Measurements from ENCODE around the gene CNFN.

Gene CNFN

DNA sequence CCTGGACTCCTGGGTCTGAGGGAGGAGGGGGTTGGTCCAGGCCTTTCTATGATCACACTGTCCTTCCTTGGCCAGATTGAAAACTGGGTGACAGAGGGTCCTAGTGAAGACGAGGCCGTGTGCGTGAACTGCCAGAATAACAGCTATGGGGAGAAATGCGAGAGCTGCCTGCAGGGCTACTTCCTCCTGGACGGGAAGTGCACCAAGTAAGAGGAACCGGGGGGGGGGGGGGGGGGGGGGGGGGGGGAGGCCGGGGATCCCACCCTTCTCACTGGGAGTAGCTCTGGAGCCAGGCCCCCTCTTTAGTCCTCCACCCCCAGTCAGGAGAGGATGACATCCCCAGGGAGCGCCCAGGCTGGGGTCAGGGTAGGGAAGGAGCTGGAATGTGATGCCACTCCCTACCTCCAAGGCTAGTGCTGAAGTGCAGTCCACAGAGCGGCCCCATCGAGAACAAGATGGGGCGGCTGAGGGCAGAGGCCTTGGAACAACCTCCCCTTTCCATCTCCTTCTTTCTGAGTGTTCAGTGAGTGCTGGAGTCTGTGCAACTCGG lies 19.4 kb downstream of the CNFN start:
- DNase-seq, result no peak

DNA sequence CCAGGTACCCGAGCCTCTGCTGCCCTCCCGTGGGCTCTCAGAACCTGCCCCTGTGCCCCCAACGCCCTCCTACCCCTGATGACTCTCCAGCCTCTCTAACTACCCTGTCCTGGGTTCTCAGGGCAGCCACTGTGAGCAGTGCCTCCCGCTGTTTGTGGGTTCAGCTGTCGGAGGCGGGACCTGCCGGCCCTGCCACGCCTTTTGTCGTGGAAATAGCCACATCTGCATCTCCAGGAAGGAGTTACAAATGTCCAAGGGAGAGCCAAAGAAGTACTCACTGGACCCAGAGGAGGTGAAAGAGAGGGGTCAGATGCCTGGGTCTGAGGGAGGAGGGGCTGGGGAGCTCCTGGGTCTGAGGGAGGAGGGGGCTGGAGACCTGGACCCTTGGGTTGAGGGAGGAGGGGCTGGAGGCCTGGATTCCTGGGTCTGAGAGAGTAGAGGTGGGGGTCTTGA lies 20.0 kb downstream of the CNFN start:
- DNase-seq, result no peak

DNA sequence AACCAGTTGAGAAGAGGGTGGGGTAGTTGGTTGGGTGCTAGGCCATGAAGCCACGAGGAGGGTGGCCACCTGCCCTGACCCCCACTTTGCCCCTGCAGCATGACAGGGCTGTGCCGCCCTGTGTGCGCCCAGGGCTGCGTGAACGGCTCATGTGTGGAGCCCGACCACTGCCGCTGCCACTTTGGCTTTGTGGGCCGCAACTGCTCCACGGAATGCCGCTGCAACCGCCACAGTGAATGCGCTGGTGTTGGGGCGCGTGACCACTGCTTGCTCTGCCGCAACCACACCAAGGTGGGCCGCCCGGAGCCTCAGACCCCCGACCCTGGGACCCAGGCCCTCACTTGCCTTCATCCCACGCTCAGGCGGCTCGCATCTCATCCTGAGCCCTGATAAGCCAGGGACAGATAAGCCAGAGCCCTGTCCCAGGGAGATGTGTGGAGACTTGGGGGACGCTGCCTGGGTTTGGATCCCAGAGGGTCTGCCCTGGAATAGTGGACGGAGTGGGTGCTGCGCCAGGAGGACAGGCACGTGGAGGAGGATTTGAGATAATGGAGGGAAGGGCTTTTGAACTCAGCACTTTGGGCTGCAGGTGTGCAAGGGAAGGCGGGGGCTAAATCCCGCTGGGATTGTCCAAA lies 20.5 kb downstream of the CNFN start:
- no peak for DNase-seq

GRCh38 chr19:42368765-42369164 lies 21.3 kb downstream of the CNFN start:
- DNase-seq, result no peak

- no peak for DNase-seq
Observed at GRCh38 chr19:42368360-42368759, 21.7 kb downstream of the CNFN start.

- DNase-seq, result no peak
Observed at GRCh38 chr19:42367929-42368328, 22.2 kb downstream of the CNFN start.

DNA sequence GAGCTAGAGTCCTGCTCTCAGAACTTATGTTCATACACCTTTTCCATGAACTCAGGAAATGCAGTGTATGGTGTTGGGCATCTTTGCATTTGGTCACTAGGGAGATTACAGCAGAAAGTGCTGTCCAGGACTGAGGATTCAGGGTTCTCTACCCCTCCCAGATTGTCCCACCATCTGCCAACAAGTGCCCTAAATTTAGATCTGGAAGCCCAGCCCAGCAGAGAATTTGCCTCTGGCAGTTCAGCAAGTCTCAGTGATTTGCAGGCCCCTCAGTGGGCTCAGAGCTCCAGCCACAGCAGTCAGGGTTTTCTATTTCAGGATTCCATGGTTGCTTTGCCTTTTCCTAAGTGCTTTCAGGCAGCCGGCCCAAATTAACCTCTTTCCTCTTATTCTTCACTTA lies 23.4 kb downstream of the CNFN start:
- DNase-seq, result no peak

DNA sequence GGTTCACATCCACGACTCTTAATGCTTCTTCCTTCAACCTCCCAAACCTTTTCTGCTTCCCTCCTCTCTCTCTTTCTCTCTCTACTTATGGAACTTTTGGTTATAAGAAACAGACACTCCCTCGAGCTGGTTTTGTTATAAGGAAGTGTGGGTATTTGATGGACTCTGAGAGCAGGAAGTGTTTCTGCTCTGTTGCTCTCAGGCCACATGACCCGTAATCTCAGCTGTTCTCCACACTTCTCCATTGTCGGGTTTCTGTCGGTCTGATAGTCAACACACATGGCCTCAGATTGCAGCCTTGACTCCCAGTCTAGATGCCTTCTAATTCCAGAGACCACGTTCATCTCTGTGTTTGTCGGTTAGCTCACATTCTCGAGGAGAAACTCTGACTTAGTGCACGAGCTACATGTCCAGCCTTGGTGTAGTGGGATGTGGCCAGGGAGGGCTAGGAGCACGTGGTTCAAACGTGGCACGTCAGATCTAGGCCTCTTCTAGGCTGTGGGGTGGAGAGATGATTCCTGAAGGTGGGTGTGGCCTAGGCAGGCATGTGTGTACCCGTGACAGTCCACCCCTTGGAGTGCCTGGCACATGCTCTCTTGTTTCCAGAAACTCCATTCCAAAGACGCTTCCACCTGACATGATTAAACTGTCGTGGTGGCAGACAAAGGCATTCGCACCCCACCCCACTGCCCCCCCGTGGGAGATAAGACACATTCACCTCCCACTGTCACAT lies 26.3 kb downstream of the CNFN start:
- no peak for DNase-seq

- no peak for DNase-seq
Observed at GRCh38 chr19:42362891-42363440, 27.1 kb downstream of the CNFN start.

GRCh38 chr19:42362342-42362741 lies 27.8 kb downstream of the CNFN start:
- no peak for DNase-seq

DNA sequence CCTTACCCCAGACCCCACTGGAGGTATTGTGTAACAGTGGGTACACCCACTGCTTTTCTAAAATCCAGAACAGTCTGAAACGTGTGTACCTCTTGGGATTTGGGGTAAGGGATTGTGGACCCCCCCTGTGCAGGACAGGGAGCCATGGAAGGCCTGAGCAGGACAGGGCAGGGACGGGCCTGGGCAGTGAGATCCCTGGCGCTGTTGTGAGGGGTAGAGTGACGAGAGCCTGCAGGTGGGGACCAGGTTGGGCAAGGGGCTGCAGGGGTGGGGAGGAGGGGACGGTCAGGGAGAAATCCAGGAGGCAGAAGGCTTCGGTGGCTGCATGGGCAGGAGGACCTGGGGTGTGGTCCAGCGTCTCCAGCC lies 28.6 kb downstream of the CNFN start:
- DNase-seq, result no peak

DNA sequence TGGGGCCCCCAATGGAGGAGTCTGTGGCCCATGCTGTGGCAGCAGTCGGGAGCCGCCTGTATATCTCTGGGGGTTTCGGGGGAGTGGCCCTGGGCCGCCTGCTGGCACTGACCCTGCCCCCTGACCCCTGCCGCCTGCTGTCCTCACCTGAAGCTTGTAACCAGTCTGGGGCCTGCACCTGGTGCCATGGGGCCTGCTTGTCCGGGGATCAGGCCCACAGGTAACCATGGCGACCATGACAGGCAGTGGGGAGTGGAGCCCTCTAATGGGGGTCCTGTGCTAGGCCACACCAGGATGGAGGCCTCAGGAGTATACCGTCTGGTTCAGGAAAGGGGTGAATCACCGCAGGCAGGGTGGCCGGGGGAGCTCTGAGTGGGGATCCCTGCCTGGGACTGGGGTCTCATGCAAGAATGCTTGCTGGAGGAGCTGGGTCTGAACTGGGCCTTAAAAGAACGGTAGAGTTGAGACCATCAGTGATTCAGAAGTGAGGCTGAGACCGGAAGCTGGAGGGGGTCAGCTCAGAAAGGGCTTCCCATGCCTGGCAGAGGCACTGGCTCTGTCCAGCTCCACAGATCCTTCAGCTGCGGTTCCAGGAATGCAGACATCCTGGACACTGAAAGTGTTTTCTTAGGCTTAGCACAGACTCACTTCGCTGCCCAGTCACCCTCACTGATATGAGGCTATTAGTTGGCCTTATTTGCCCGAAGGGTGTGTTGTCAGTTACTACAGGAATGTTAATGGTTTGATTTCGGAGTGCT lies 29.1 kb downstream of the CNFN start:
- no peak for DNase-seq

DNA sequence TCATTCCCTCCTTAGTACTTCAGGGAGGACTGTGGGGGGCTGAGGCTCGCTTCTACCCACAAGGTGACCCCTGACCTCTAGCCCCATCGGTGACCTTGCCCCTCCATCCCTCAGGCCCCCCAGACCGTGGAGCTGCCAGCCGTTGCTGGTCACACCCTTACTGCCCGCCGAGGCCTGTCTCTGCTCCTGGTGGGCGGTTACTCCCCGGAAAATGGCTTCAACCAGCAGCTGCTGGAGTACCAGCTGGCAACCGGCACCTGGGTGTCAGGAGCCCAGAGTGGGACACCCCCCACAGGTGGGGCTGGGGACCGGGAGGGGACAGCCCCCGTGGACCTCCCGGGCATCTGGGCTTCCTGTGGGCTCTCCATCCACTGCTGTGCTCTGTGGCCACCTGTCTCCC lies 32.8 kb downstream of the CNFN start:
- DNase-seq, result no peak

GRCh38 chr19:42356686-42357085 lies 33.4 kb downstream of the CNFN start:
- no peak for DNase-seq

- DNase-seq, result no peak
Observed at GRCh38 chr19:42355896-42356295, 34.2 kb downstream of the CNFN start.

DNA sequence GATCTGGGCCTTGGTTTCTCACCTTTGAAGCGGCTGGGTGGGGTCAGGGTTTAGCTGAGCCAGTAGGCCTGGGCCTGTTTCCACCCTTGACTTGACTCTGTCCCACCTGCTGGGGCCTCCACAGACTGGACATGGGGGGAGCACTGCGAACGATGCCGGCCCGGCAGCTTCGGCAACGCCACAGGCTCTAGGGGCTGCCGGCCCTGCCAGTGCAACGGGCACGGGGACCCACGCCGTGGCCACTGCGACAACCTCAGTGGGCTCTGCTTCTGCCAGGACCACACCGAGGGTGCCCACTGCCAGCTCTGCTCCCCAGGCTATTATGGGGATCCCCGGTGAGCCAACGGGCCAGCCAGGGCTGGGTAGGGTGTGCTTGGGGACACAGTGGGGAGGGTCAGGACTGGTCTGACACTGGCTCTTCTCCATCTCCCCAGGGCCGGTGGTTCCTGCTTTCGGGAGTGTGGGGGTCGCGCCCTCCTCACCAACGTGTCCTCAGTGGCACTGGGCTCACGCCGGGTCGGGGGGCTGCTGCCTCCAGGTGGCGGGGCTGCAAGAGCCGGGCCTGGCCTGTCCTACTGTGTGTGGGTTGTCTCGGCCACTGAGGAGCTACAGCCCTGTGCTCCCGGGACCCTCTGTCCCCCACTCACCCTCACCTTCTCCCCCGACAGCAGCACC lies 36.6 kb downstream of the CNFN start:
- no peak for DNase-seq

GRCh38 chr19:42352301-42353259 lies 37.5 kb downstream of the CNFN start:
- no peak for DNase-seq

GRCh38 chr19:42351079-42351735 lies 38.9 kb downstream of the CNFN start:
- DNase-seq, result no peak

DNA sequence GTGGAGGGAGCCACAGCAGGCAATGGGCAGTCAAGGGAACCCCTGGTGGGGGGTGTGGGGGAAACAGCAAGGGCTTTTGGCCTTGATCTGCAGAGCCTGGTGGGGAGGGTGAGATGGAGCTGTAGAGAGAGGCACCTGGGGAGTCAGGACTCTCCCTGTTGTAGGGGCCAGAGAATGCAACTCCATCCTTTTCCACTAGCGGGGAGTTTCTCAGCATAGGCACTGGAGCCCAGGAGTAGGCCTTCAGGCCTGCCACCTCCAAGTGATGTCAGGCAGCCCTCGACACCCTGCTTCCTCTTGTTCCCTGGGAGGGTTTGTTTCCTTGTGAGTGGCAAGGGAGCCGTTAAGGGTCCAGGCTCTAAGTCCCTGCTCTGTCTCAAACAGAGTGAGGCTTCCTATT lies 39.7 kb downstream of the CNFN start:
- DNase-seq, result no peak

DNA sequence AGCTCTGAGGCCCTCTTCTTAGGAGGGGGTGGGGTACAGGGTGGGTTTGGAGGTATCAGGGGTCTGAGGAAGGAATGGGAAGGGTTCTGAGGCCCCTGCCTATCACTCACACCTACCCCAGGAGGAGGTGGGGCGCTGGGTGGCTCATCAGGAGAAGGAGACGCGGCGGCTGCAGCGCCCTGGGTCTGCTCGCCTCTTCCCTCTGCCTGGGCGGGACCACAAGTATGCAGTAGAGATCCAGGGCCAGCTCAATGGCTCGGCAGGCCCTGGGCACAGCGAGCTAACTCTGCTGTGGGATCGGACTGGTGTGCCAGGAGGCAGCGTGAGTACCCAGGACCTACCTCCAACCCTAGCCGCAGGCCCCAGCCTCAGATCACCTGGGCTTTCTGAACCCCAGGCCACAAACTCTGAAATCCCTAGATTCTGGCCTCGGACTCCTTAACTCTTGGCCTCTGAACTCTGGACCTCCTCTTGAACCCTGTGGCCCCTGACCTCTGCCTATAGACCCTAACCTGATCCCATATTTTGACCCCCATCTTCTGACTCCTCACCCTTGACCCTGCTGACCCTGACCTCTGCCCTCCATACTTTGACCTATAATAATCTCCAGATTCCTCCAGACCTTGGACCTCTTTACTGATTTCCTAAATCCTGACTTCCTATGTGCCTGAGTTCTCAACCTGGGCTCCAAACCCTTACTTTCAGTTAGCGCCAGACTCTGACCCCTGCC lies 40.6 kb downstream of the CNFN start:
- DNase-seq, result no peak
